AG09319 (cell line): ENCODE measurements around the gene UBE2J1.

Experiments
- DNase-seq: peaks from one replicate; pipeline ENCODE4 v3.0.0-alpha.2; 2010; ENCODE audit warnings: low read depth; ENCODE audit errors: extremely low read depth
- TF ChIP-seq, protein P1 (sequence below): IDR thresholded peaks from 2 replicates; pipeline ENCODE4 v1.5.1; 2011; ENCODE audit warnings: low read depth, mild to moderate bottlenecking, inconsistent platforms, low read length, moderate library complexity

Gene UBE2J1

DNA sequence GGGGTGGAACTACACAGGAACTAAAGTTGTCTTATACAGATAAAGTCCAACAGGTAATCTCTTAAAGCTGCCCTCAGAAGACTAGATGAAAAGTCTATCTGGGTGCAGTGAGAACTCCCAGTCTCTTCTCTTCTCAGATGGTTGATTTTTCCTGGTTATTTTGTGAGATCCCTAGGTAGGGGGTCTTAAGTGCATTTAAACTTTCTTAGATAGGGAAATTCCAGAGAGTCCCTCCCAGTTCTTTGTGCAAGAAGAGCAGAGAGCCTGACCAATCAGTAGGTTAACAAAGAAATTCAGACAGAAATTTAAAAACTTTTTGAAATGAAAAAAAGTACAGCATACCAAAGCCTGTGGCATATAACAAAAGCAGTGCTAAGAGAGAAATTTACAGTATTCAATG lies 35.5 kb downstream of the UBE2J1 start:
- TF ChIP-seq, protein P1, sequence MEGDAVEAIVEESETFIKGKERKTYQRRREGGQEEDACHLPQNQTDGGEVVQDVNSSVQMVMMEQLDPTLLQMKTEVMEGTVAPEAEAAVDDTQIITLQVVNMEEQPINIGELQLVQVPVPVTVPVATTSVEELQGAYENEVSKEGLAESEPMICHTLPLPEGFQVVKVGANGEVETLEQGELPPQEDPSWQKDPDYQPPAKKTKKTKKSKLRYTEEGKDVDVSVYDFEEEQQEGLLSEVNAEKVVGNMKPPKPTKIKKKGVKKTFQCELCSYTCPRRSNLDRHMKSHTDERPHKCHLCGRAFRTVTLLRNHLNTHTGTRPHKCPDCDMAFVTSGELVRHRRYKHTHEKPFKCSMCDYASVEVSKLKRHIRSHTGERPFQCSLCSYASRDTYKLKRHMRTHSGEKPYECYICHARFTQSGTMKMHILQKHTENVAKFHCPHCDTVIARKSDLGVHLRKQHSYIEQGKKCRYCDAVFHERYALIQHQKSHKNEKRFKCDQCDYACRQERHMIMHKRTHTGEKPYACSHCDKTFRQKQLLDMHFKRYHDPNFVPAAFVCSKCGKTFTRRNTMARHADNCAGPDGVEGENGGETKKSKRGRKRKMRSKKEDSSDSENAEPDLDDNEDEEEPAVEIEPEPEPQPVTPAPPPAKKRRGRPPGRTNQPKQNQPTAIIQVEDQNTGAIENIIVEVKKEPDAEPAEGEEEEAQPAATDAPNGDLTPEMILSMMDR, result no peak
- DNase-seq, result no peak

- TF ChIP-seq, protein P1, result no peak
- no peak for DNase-seq
These were observed 37.2 kb downstream of the UBE2J1 start, which contains the start of gene GABRR2 for GRCh38 chr6:89315249-89315885. Gene GABRR2, minus strand, starts transcription at chr6:89315299. Its CDS starts 134 bp downstream, at chr6:89315165.

DNA sequence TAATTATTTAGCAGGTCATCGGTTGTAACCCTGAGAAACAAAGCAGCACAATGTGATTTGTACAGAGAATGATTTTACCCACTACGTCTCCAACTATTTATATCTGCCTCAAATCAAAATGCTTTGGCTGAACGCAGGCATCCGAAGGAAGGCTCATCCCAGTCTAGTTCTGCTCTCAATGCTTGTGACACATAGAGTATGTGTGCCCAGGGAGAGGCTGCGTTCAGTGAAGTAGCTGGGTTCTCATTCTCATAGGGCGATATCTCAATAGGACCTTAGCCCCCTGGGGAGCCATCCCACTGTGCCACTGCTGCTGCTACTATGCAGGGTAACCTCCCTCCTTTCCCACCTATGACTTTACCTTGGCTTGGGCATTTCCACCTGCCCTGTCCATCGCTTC lies 37.8 kb downstream of the UBE2J1 start:
- TF ChIP-seq, protein P1, result no peak

DNA sequence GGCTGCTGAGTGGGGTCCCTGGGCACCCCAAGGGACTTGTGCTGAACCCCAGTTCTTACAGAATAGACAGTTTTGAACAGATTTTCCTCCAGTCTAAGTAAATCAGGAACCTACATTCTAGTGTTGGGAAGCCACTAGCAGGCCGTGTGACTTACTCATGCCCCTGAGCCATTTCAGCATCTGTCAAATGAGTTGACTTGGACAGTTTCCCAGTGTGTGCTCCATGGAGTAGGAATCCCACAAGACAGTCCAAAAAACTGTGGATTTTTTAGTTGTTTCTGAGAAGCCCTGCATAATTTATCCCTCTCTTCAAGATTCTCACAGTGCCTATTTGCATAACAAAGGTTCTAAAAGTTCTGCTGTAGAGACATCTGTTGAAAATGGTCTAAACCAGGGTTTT lies 39.5 kb downstream of the UBE2J1 start:
- TF ChIP-seq, protein P1, result no peak
- DNase-seq, result peak; percentile 71

More for the DNA sequence above, 37.8 kb downstream of the UBE2J1 start:
- DNase-seq, result no peak

- no peak for DNase-seq
- TF ChIP-seq, protein P1, result peak; percentile 68
These were observed 40.5 kb downstream of the UBE2J1 start for GRCh38 chr6:89311853-89312531.

GRCh38 chr6:89311530-89311852 lies 41.0 kb downstream of the UBE2J1 start:
- TF ChIP-seq, protein P1, result no peak

GRCh38 chr6:89310929-89311328 lies 41.6 kb downstream of the UBE2J1 start:
- DNase-seq, result no peak

More at GRCh38 chr6:89311530-89311852, 41.0 kb downstream of the UBE2J1 start:
- DNase-seq, result no peak

More at GRCh38 chr6:89310929-89311328, 41.6 kb downstream of the UBE2J1 start:
- TF ChIP-seq, protein P1, result no peak
